Superior temporal gyrus (tissue), 1 donor: ENCODE results near the gene CEBPB.
"Not testable (repeated sequence)": the region's sequence is repeated elsewhere in the genome, so short reads cannot be mapped to it uniquely, and the experiment has no call there.

Experiments
- DNase-seq: peaks from one replicate; pipeline ENCODE4 v3.0.0-alpha.2; 2016; ENCODE audit errors: extremely low spot score

The CEBPB gene

DNA sequence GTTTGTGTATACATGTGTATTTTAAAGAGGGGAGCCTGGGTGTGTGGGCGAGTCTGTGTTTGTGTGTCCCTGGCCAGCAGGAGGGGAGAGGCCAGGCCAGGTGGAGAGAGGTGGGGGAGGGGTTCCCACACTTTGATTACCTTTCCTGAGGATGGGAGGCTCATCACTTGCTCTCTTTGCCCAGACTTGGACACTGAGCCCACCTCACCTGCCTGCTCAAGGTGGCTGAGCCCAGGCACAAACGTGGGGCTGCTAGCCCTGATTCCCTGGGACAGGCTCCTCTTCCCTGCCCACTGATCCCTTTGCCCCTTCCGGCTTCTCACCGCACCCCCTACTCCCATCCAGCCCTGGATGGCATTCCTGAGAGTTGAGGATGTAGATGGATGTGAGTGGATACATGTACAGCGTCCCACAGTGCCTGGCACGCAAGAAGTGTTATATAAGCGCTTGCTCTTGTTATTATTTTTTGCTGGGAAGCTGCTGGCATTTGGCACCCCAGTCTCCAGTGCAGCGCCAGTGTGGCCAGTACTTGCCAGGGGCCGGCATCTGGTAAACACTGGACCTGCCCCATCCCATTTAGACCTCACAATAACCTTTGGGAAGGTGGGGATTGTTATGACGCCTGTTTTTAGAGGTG, 2.7 kb downstream of the CEBPB start:
- DNase-seq, result peak; percentile 53

GRCh38 chr20:50193836-50194421, 3.3 kb downstream of the CEBPB start:
- DNase-seq, result no peak

- no peak for DNase-seq
Measured at GRCh38 chr20:50194422-50194830, 3.8 kb downstream of the CEBPB start.

- no peak for DNase-seq
Measured at GRCh38 chr20:50194831-50195523, 4.3 kb downstream of the CEBPB start.

GRCh38 chr20:50195524-50196120, 5.0 kb downstream of the CEBPB start:
- DNase-seq, result no peak

DNA sequence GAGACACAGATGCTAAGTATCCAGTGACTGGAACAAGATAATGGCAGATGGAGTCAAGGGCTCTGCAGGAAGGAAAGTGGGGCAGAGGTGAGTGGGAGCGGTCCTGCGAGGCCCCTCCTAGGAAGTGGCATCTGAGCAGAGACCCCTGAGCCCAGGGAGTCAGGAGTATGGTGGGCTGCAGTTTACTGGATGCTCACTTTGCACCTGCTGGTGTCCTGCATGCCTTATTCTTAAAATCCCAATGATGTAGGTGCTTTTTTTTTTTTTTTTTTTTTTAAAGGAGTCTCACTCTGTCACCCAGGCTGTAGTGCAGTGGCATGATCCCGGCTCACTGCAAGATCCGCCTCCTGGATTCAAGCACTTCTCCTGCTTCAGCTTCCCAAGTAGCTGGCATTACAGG, 5.6 kb downstream of the CEBPB start:
- no peak for DNase-seq

GRCh38 chr20:50196896-50197295, 6.3 kb downstream of the CEBPB start:
- no peak for DNase-seq

DNA sequence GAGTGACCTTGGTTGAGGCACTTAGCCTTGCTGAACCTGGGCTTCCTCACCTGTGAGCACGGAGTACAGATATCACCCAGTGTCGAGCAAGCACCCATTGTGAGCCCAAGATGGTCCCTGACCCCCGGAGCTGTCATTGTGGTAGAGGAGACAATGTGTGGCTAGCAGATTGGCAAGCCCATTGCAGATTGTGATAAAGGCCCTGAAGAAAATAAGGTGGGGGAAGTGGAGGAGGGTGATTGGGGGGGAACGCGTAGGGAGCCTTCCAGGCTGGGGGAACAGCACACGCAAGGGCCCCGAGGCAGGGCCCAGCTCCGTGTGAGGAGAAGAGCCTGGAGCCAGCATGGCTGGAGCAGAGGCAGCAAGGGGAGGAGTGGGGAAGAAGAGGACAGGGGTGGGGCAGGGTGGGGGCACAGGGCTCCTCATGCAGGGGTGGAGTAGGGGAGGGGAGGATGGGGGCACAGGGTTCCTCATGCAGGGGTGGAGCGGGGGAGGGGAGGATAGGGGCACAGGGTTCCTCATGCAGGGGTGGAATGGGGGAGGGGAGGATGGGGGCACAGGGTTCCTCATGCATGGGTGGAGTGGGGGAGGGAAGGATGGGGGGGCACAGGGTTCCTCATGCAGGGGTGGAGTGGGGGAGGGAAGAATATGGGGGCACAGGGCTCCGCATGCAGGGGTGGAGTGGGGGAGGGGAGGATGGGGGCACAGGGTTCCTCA, 7.0 kb downstream of the CEBPB start:
- DNase-seq, result no peak

DNA sequence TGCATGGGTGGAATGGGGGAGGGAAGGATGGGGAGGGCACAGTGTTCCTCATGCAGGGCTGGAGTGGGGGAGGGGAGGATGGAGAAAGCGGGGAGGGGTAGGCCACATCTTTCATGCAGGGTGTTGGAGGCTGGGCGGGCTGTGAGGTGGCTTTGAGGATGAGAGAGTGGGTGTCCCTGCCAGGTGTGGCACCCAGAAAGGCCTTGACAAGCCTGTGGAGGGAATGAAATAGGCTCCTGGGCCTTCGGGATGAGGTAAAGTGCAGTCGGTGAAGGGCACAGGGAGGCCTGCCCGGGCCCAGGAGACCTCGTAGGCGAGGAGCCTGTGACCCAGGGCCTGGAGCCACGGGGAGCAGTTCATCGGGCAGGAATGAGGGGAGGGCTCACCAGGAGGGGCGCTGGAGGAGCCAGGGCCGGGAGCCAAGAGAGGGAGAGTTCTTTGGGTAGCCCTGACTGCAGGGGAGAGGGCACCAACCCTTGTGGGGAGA, 7.6 kb downstream of the CEBPB start:
- no peak for DNase-seq

- DNase-seq, result no peak
Measured at GRCh38 chr20:50198716-50199115, 8.1 kb downstream of the CEBPB start.

DNA sequence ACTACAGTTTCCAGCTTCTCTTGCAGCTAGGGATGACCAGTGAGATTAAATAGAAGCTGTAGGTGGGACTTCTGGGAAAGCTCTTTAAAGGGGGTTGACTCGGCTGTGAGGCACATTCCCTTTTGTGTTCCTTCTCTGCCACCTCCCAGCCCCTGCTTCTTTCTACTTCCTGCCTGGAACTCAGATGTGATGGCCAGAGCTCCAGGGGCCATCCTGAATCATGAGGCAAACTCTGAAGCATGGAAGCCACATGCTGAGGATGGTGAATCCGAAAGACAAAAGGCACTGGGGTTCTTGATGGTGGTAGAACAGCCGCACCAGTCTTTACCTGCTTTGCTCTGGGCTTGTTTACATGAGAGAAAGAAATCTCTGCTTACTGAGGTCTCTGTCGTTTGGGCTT, 9.1 kb downstream of the CEBPB start:
- DNase-seq, result no peak

DNA sequence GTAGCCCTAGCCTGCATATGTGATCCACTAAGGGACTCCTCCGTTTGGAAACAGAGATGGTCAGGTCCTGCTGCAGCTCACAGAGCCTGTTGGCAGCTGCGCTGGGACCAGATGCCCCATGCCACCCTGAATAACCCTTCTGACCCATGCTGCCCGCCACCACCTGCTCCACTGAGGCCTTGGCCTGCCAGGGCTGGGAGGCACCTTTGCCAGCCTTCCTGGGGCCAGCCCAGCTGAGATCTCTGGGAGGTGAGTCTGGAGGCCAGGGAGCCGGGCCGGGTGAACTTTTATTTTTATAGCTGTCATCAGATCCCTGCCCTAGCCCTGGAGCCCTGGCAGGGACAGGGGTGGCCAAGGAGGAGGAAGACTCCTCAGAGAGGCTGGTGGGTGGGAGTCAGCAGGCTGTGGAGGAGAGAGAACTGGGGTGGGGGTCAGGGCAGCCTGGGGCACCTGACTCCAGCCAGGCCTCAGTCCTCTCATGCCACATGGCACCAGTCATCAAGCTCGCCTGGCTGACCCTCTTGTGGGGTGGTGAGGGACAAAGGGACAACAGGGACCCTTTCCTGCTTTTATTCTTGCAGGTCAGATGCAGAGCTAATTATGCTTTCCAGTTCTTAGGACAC, 10.0 kb downstream of the CEBPB start:
- no peak for DNase-seq

GRCh38 chr20:50201710-50202109, 11.1 kb downstream of the CEBPB start:
- DNase-seq, result not testable (repeated sequence)

DNA sequence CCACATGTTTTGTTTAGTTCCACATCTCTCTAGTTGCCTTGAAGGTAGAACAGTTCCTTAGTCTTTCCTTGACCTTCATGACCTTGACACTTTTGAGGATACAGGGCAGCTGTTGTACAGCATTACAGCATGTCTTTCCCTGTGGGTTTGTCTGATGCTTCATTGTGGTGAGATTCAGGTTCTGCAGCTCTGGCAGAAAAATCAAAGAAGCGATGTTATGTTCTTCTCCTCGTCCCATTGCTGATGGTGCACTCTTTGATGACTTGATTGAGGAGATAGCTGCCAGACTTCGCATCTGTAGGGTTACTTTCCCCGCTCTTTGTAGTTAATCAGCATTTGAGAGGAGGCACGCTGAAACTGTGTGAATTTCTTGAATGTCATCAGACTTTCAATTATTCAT, 12.0 kb downstream of the CEBPB start:
- no peak for DNase-seq

DNA sequence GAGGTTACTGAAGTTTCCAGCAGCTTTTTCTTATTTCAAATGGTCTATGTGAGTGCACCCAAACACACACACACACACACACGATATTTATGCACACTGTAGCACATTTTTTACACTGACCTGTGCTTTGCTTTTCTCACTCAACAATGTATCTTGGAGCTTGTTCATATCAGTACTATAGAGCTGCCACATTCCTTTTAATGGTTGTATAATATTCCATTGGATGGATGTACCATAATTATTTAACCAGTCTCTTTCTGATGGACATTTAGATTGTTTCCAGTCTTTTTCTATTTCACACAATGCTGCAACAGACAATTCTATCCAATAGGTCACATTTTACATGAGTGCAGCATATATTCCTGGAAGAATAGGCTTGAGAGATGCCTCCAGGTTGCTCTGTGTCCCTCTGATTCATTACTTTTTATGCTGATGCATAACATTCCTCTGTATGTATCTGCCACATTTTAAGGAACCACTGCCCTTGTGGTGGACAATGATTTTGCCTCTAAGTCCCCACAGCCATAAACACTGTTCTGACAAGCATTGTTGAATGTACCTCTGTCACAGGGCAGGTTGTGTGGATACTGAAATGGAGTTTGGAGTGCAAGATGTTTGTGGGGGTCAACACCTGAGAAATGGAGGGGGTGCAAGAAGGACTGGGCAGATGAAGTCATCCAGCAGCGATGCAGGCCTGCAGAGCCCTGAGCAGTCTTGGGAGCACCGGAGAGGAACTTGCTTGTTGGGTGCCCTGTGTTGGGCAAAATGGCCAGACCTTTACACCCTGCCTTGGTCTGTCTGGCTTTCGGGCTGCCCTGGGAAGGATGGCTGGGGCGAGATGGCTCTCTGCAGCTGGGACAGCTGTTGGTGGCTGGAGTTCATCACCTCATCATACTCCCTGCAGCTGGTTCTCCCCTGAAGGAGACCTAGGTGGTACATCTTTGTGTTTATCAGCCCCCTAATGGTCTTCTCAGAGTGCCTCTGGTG, 13.6 kb downstream of the CEBPB start:
- DNase-seq, result no peak

GRCh38 chr20:50207026-50207425, 16.4 kb downstream of the CEBPB start:
- no peak for DNase-seq

- DNase-seq, result no peak
Measured at GRCh38 chr20:50208085-50208491, 17.5 kb downstream of the CEBPB start.

DNA sequence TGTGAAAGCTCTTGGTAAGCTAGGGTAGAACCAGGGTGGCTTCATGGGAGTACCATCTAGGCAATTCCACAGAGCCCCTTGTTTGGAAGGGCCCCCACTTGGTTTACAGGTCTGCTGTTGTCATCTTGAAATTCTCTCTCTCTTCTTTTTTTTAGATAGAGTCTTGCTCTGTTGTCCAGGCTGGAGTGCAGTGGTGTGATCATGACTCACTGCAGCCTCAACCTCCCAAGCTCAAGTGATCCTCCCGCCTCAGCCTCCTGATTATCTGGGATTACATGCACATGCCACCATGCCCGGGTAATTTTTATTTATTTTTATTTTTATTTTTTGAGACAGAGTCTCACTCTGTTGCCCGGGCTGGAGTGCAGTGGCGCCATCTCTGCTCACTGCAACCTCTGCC, 18.2 kb downstream of the CEBPB start:
- DNase-seq, result not testable (repeated sequence)

DNA sequence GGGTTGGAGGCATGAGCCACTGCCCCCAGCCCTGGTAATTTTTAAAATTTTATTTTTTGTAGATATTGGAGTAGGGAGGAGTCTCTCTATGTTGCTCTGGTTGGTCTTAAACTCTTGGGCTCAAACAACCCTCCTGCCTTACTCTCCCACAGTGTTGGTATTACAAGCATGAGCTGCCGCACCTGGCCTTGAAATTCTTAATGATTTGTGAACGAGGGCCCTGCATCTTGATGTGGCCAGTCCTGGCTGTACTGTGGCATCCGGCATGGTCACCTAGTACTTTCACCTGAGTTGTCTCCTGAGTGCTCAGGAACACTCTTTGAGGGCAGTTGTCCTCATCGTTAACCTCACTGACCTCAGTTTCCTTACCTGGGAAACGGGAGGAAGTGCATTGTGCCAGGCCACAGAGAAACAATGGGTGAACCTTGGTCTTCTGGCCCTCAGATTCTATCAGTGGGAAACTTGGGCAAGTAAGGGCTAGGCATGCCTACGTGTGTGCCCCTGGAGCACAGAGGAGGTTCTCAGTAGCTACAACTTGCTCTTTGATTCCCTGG, 19.5 kb downstream of the CEBPB start:
- no peak for DNase-seq

GRCh38 chr20:50211091-50211490, 20.5 kb downstream of the CEBPB start:
- no peak for DNase-seq
